NCI-H345 treated with DMSO at 0.1 percent for 48 hours (cell line): ENCODE results near the gene ZNF850.
A peak's percentile ranks its signal among the peaks of the same experiment; 100 is the strongest.

ENCODE experiments used
- DNase-seq: peaks from one replicate; lab custom pipeline; 2025; ENCODE audit not compliant: unreplicated experiment; lab: John Stamatoyannopoulos, UW

Gene ZNF850

GRCh38 chr19:36707134-36707533 lies 65.5 kb downstream of the ZNF850 start:
- no peak for DNase-seq

- DNase-seq, result no peak
Measured at GRCh38 chr19:36688058-36688457, 84.5 kb downstream of the ZNF850 start.

GRCh38 chr19:36687214-36688056 lies 85.2 kb downstream of the ZNF850 start, which contains the start of gene ZNF567:
ZNF567 (plus strand) TSS chr19:36687612; CDS start chr19:36694868, 7,256 bp downstream.
- peak; percentile 100 for DNase-seq

GRCh38 chr19:36686365-36687213 lies 86.0 kb downstream of the ZNF850 start:
- peak; percentile 75 for DNase-seq

- no peak for DNase-seq
Measured at GRCh38 chr19:36685835-36686234, 86.8 kb downstream of the ZNF850 start.

GRCh38 chr19:36679455-36679854 lies 93.2 kb downstream of the ZNF850 start:
- no peak for DNase-seq

- no peak for DNase-seq
Measured at GRCh38 chr19:36674201-36674600, 98.4 kb downstream of the ZNF850 start.

GRCh38 chr19:36672368-36672767 lies 100.2 kb downstream of the ZNF850 start:
- DNase-seq, result no peak

- DNase-seq, result no peak
Measured at GRCh38 chr19:36668646-36669045, 104.0 kb downstream of the ZNF850 start.

- DNase-seq, result no peak
Measured at GRCh38 chr19:36665832-36666231, 106.8 kb downstream of the ZNF850 start.
